ENCODE results near the gene SGSM2.

Gene SGSM2

GRCh38 chr17:2397247-2398171 is 60.2 kb downstream of the SGSM2 start:
- no peaks in the 10 kb centered on the region for H3K27me3 ChIP-seq (ENCODE audit: control insufficient read depth, low read length)
- H3F3A ChIP-seq (ENCODE audit: control insufficient read depth, insufficient read depth): no peaks in the 10 kb centered on the region
- H3K36me3 ChIP-seq (ENCODE audit: control insufficient read depth, low read length): no peaks in the 10 kb centered on the region
- peaks cover 56% of the 10 kb centered on the region for H3K4me1 ChIP-seq (ENCODE audit: control insufficient read depth, low read length)
- H4K20me1 ChIP-seq (ENCODE audit: control insufficient read depth, insufficient read depth, low read depth, low read length): no peaks in the 10 kb centered on the region; the same call in 1 of the 2 replicates
- peak overlapping the region; percentile 70 for H3K4me3 ChIP-seq (ENCODE audit: low read length)
- no peaks in the 10 kb centered on the region for H3K9me3 ChIP-seq (ENCODE audit: control insufficient read depth, insufficient read depth, low read length)
- H3K79me2 ChIP-seq (ENCODE audit: control insufficient read depth, low read length): peaks cover 56% of the 10 kb centered on the region
- H3K4me2 ChIP-seq (ENCODE audit: low read length): peak overlapping the region; percentile 85
- TF ChIP-seq CTCF (IDR thresholded peaks at IDR 0.05; ENCODE audit: low read depth, low read length, poor library complexity, severe bottlenecking) (no peak), EZH2phosphoT487 (IDR thresholded peaks at IDR 0.05; ENCODE audit: borderline replicate concordance, low read length) (no peak)
- no peaks in the 10 kb centered on the region for H3K9me2 ChIP-seq (replicated peaks; ENCODE audit: control insufficient read depth, low read length)
- H3K27ac ChIP-seq (ENCODE audit: low read depth, low read length): peak overlapping the region; percentile 57

- Histone ChIP-seq H4K20me1 (ENCODE audit: control insufficient read depth, insufficient read depth, low read depth, low read length) (no peaks in the 10 kb centered on the region; the same call in 1 of the 2 replicates), H3K4me2 (ENCODE audit: low read length) (peak overlapping the region; percentile 85), H3K4me1 (ENCODE audit: control insufficient read depth, low read length) (peaks cover 62% of the 10 kb centered on the region)
Measured at GRCh38 chr17:2398182-2398581, 60.9 kb downstream of the SGSM2 start.

GRCh38 chr17:2398655-2399571 is 61.6 kb downstream of the SGSM2 start:
- peak overlapping the region; percentile 98 for H3K4me3 ChIP-seq (ENCODE audit: low read length)
- H3F3A ChIP-seq (ENCODE audit: control insufficient read depth, insufficient read depth): peaks cover 3% of the 10 kb centered on the region; the same call in 1 of the 2 replicates
- peaks cover 61% of the 10 kb centered on the region for H3K4me1 ChIP-seq (ENCODE audit: control insufficient read depth, low read length)
- peak overlapping the region; percentile 30 for H3K27ac ChIP-seq (ENCODE audit: low read depth, low read length)
- H3K9me3 ChIP-seq (ENCODE audit: control insufficient read depth, insufficient read depth, low read length): no peaks in the 10 kb centered on the region
- TF ChIP-seq CTCF (IDR thresholded peaks at IDR 0.05; ENCODE audit: low read depth, low read length, poor library complexity, severe bottlenecking): no peak
- TF ChIP-seq EZH2phosphoT487 (IDR thresholded peaks at IDR 0.05; ENCODE audit: borderline replicate concordance, low read length): no peak
- peak overlapping the region; percentile 85 for H3K4me2 ChIP-seq (ENCODE audit: low read length)
- no peaks in the 10 kb centered on the region for H3K9me2 ChIP-seq (replicated peaks; ENCODE audit: control insufficient read depth, low read length)
- no peaks in the 10 kb centered on the region for H3K27me3 ChIP-seq (ENCODE audit: control insufficient read depth, low read length)
- H4K20me1 ChIP-seq (ENCODE audit: control insufficient read depth, insufficient read depth, low read depth, low read length): no peaks in the 10 kb centered on the region; the same call in 1 of the 2 replicates
- H3K79me2 ChIP-seq (ENCODE audit: control insufficient read depth, low read length): peaks cover 56% of the 10 kb centered on the region
- no peaks in the 10 kb centered on the region for H3K36me3 ChIP-seq (ENCODE audit: control insufficient read depth, low read length)

More at GRCh38 chr17:2398182-2398581, 60.9 kb downstream of the SGSM2 start:
- no peak for TF ChIP-seq CTCF (IDR thresholded peaks at IDR 0.05; ENCODE audit: low read depth, low read length, poor library complexity, severe bottlenecking)
- no peak for TF ChIP-seq EZH2phosphoT487 (IDR thresholded peaks at IDR 0.05; ENCODE audit: borderline replicate concordance, low read length)
- no peaks in the 10 kb centered on the region for H3K27me3 ChIP-seq (ENCODE audit: control insufficient read depth, low read length)
- H3K9me3 ChIP-seq (ENCODE audit: control insufficient read depth, insufficient read depth, low read length): no peaks in the 10 kb centered on the region
- peaks cover 56% of the 10 kb centered on the region for H3K79me2 ChIP-seq (ENCODE audit: control insufficient read depth, low read length)
- H3K36me3 ChIP-seq (ENCODE audit: control insufficient read depth, low read length): no peaks in the 10 kb centered on the region
- H3K27ac ChIP-seq (ENCODE audit: low read depth, low read length): no peak overlapping the region
- no peaks in the 10 kb centered on the region for H3K9me2 ChIP-seq (replicated peaks; ENCODE audit: control insufficient read depth, low read length)
- H3F3A ChIP-seq (ENCODE audit: control insufficient read depth, insufficient read depth): no peaks in the 10 kb centered on the region
- H3K4me3 ChIP-seq (ENCODE audit: low read length): peak overlapping the region; percentile 98; the same call in 1 of the 2 replicates
